LNCAP (cell line): ENCODE measurements around the gene IFI27L1.

Source experiments
- TF ChIP-seq, protein P1 (sequence below): fragments of 450-650 bp; IDR thresholded peaks from 2 replicates; pipeline ENCODE4 v1.5.1; 2017; ENCODE audit warnings: mild to moderate bottlenecking

IFI27L1 gene

DNA sequence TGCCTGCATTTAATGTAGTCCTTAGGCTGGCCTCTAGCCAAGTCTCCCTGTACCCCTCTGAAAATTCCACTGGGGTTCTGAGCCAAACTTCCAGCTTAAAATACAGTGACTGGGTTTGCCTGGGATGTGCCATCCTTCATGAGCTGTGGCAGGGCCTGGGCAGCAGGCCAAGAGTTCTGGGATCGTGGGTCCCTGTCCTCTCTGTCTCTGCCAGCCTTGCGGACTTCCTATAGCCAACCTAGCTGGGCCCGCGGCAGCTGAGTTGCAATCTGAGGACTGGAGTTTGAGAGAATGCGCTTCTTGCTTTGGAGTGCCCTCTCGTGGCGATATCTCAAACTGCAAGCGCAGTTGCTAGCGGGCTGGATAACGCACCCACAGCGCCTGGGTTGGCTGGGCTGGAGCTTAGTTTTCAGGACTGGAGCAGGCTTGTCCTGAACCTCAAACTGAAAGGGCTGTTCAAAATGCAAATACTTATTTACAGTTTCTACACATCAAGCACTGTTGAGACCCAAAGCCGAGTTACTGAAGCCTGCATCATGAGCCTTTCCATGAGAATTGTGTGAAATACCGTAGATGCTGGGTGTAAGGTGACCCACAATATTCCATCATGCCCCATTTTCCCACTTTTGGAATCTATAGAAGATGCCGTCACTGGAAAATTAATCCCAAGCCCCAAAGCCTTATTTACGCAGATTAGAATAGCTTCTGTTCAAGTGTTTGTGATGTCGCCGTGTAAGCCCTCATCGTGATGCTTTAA, 55.6 kb downstream of the IFI27L1 start:
- TF ChIP-seq, protein P1, sequence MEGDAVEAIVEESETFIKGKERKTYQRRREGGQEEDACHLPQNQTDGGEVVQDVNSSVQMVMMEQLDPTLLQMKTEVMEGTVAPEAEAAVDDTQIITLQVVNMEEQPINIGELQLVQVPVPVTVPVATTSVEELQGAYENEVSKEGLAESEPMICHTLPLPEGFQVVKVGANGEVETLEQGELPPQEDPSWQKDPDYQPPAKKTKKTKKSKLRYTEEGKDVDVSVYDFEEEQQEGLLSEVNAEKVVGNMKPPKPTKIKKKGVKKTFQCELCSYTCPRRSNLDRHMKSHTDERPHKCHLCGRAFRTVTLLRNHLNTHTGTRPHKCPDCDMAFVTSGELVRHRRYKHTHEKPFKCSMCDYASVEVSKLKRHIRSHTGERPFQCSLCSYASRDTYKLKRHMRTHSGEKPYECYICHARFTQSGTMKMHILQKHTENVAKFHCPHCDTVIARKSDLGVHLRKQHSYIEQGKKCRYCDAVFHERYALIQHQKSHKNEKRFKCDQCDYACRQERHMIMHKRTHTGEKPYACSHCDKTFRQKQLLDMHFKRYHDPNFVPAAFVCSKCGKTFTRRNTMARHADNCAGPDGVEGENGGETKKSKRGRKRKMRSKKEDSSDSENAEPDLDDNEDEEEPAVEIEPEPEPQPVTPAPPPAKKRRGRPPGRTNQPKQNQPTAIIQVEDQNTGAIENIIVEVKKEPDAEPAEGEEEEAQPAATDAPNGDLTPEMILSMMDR, result peak; percentile 96

DNA sequence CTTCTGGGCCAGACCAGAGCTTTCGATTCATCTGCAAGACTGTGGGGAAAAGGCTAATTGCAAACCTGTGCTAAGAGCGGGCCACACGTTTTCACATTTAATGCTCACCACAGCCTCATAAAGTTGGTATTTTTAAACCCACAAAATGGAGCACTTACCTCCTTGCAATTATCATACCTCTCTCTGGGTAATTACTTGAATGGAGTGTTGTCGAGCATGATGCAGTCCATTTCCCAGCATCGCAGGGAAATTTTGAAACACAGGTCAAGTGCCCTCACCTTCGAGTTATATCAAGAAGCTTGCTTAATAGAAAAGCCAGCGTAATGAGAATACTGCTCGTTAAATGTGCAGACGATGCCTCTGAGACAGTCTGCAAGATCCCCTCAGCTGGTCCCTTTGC, 57.1 kb downstream of the IFI27L1 start:
- TF ChIP-seq, protein P1, result no peak

DNA sequence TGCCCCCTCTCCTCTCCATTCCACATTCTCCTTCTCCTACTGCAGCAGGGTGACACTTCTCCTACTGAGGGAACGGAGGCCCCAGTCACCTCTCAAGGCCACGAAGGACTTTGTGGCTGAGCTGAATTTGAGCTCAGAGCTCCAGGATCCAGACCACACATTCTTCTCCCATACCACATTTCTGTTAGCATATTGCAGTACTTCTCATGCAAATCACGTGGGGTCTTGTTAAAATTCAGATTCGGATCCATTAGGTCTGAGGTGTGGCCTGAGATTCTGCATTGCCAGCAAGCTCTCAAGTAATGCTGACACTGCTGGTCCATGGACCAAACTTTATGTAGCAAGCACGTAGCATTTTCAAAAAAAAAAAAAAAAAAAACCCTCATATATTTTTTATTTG, 57.9 kb downstream of the IFI27L1 start:
- TF ChIP-seq, protein P1, result no peak

DNA sequence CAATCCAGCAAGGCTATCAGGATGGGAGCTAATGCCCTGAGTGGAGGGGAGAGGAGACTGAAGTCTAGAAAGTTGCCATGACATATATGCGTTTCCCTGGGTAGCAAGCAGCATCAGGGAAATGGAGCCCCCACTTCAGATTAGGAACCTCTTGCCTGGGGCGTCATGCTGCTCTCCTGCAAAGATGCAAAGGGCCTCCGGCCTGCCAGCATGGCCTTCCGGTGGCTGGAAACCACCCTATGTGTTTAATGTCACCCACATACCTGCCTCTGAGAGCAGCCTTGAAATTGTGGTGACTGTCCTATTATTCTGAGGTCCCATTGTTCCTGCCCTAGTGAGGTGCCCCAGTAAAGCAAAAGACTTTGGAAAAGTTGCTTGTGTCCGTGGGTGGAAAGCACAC, 58.3 kb downstream of the IFI27L1 start:
- TF ChIP-seq, protein P1, result no peak

DNA sequence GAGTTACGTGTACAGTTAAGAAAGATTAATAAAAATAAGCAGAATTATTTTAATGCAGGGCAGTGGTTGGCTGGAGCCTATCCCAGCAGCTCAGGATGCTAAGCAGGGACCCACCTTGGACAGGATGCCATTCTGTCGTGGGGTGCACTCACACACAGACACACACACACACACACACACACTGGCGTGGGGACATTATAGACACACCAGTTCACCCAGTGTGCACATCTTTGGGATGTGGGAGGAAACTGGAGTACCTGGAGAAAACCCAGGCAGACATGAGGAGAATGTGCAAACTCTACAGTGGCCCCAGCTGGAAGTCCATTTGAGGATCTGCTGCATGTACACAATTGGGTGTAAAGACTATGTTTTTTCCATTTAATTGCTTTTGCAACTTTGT, 61.1 kb downstream of the IFI27L1 start:
- TF ChIP-seq, protein P1, result no peak

DNA sequence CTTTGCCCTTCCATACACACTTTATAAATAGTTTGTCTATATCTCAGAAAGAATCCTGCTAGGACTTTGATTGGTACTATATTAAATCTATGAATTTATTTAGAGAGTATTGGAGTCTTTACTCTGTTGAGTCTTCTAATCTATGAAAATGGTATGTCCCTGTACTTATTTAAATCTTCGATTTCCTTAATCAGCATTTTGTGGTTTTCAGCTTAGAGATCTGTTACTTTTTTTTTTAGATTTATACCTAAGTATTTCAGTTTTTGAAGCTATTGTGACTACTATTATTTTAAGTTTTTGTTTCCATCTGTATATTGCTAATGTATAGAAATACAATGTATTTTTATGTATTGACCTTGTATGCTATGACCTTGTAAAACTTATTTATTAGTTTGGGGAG, 61.7 kb downstream of the IFI27L1 start:
- TF ChIP-seq, protein P1, result no peak

DNA sequence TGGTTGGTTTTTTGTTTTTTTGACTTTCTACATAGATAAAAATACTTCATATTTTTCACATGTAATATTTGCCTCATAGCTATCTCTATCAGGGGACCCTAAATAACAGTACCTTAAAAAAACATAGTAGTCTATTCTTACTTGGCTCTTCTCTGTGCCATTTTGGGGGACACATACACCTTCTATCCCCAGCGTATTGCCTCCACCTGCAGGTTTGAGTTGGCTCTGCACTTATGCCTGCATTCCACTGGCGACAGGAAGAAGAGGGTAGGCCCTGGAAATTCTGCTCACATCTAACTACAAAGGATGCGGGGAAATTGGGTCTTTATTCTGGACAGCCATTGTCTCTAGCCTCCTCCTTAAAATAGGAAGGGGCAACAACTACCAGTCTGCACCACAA, 62.1 kb downstream of the IFI27L1 start:
- TF ChIP-seq, protein P1, result no peak; the same call in 1 of the 2 replicates

DNA sequence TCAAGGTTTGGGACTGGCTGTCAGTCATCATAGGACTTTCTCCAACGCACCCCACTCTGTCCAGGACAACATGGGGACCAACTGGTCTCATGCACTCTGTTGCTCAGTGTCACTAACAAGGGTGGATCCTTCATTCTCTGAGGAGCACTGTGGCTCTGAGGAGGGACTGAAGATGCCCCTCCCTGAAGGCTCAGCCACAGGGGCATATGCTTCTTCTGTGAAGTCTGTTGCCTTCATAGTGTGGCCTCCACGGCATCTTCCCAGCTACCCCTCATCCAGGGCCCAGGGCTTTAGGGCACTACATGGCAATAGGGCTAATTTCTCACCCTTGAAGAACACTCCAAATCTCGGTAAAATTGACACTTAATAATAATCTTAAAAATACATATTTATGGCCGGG, 62.6 kb downstream of the IFI27L1 start:
- TF ChIP-seq, protein P1, result no peak
